T-helper 1 cell treated with Interleukin-12 subunit alpha and Interleukin-12 subunit beta and Interleukin-4 antibody, amounts not matched to agents 30 ng/mL and 1 ng/mL, for 36 hours (primary cell): ENCODE results near the gene EIPR1. TPM values are rescaled to one million over a fixed set of nuclear protein-coding genes. Genes with fewer than 3 reads are reported as not detected.

ENCODE experiments used
- total RNA-seq: library from RNA; stranded (reverse); gene quantifications from 2 replicates; pipeline ENCODE4 v1.2.3, GENCODE V29; 2022

EIPR1 gene
- total RNA-seq, 1 donor from 2014 or later, result 50.1 TPM

Other genes starting within 250 kb of the EIPR1 start
- gene TRAPPC12, start 1.9 kb upstream of the EIPR1 start, total RNA-seq, result 109 and 111 TPM in 2 replicates
- gene ADI1, start 141.7 kb upstream of the EIPR1 start, total RNA-seq, result 35.7 and 36.9 TPM in 2 replicates
- gene RNASEH1, start 180.5 kb upstream of the EIPR1 start, total RNA-seq, result 25.9 and 26.6 TPM in 2 replicates
- 1,097 and 1,113 TPM in 2 replicates for gene RPS7, start 197.4 kb upstream of the EIPR1 start, total RNA-seq
- gene COLEC11, start 217.3 kb upstream of the EIPR1 start, total RNA-seq, result not detected in 2 replicates